C4-2B (cell line): ENCODE results near the gene PDE8B.

Experiments used
- H3K27ac ChIP-seq: fragments of 450-650 bp; 2 replicates; pipeline ENCODE4 v1.5.1; 2017
- CTCF ChIP-seq: fragments of 450-650 bp; conservative IDR thresholded peaks from 2 replicates; pipeline ENCODE4 v1.5.1; 2017; ENCODE audit warnings: mild to moderate bottlenecking
- ZFX ChIP-seq: fragments of 450-650 bp; IDR thresholded peaks from 2 replicates; pipeline ENCODE4 v1.6.1; 2017

PDE8B gene

GRCh38 chr5:77311214-77311571 is 100.7 kb downstream of the PDE8B start:
- no peak overlapping the region for H3K27ac ChIP-seq
- TF ChIP-seq CTCF, result no peak
- TF ChIP-seq ZFX, result no peak

GRCh38 chr5:77312413-77312812 is 101.9 kb downstream of the PDE8B start:
- TF ChIP-seq CTCF, result no peak
- TF ChIP-seq ZFX, result no peak
- H3K27ac ChIP-seq, result no peak overlapping the region

GRCh38 chr5:77316871-77317661 is 106.6 kb downstream of the PDE8B start:
- H3K27ac ChIP-seq, result no peak overlapping the region
- TF ChIP-seq ZFX, result no peak
- TF ChIP-seq CTCF, result no peak

- H3K27ac ChIP-seq, result no peak overlapping the region
- no peak for TF ChIP-seq CTCF
- TF ChIP-seq ZFX, result no peak
Measured at GRCh38 chr5:77318060-77318459, 107.6 kb downstream of the PDE8B start.

GRCh38 chr5:77319117-77319804 is 108.8 kb downstream of the PDE8B start:
- TF ChIP-seq ZFX, result no peak
- TF ChIP-seq CTCF, result no peak
- no peak overlapping the region for H3K27ac ChIP-seq

- no peak for TF ChIP-seq ZFX
- TF ChIP-seq CTCF, result no peak
- no peak overlapping the region for H3K27ac ChIP-seq
Measured at GRCh38 chr5:77321793-77322394, 111.4 kb downstream of the PDE8B start.

GRCh38 chr5:77322406-77322805 is 111.9 kb downstream of the PDE8B start:
- no peak overlapping the region for H3K27ac ChIP-seq
- TF ChIP-seq ZFX, result no peak
- no peak for TF ChIP-seq CTCF
